CD14-positive monocyte (primary cell): ENCODE data around the gene UGT2B7. TPM values are rescaled to one million over a fixed set of nuclear protein-coding genes. Genes with fewer than 3 reads are reported as not detected.

Source experiments
- DNase-seq, 3 donors: peaks; one replicate each; pipeline ENCODE4 v3.0.0-alpha.2; 2011 to 2022
- H2AFZ ChIP-seq: 2 replicates; pipeline ENCODE4 v1.6.0; 2012; ENCODE audit warnings: mild to moderate bottlenecking, low read depth, low read length, inconsistent platforms; ENCODE audit not compliant: insufficient read depth, poor library complexity, severe bottlenecking
- H3K27ac ChIP-seq, 2 donors: 1 replicate in 1 of 2; 2 replicates in 1 of 2; pipeline ENCODE4 v1.5.1; 2012 to 2013; ENCODE audit warnings: low read length in 2 of 2, control low read depth in 1 of 2, inconsistent platforms in 1 of 2, low read depth in 1 of 2, mild to moderate bottlenecking in 1 of 2
- H3K27me3 ChIP-seq, 2 donors: one replicate each; pipeline versions ENCODE4 v1.6.0 to v1.6.1; 2011 to 2013; ENCODE audit warnings: low read length in 2 of 2; ENCODE audit not compliant: control insufficient read depth in 2 of 2, insufficient read depth in 2 of 2
- H3K36me3 ChIP-seq, 2 donors: replicated peaks in 1 of 2; 1 replicate in 1 of 2; 2 replicates in 1 of 2; pipeline versions ENCODE4 v1.5.1 to v1.6.1; 2012 to 2013; ENCODE audit warnings: low read length in 2 of 2, control low read depth in 1 of 2, inconsistent platforms in 1 of 2, mild to moderate bottlenecking in 1 of 2; ENCODE audit not compliant: insufficient read depth in 2 of 2, control insufficient read depth in 1 of 2
- H3K4me1 ChIP-seq, 2 donors: 1 replicate in 1 of 2; 2 replicates in 1 of 2; pipeline versions ENCODE4 v1.5.1 to v1.6.1; 2012 to 2013; ENCODE audit warnings: low read length in 2 of 2, control low read depth in 1 of 2, inconsistent platforms in 1 of 2, mild to moderate bottlenecking in 1 of 2, moderate library complexity in 1 of 2; ENCODE audit not compliant: insufficient read depth in 2 of 2, control insufficient read depth in 1 of 2
- H3K4me2 ChIP-seq: replicated peaks from 2 replicates; pipeline ENCODE3; 2012; ENCODE audit warnings: low read length, moderate library complexity, mild to moderate bottlenecking; ENCODE audit not compliant: poor library complexity, severe bottlenecking; ENCODE audit errors: extremely low read depth
- H3K4me3 ChIP-seq, 3 experiments: fragments of 200-600 bp in 1 of 3; sonication (generic) in 1 of 3; replicated peaks in 1 of 3; 1 replicate in 2 of 3; 2 replicates in 1 of 3; pipeline ENCODE4 v1.5.1; 2011 to 2013; ENCODE audit warnings: low read length in 3 of 3, mild to moderate bottlenecking in 3 of 3, control low read depth in 2 of 3, low read depth in 2 of 3, inconsistent platforms in 1 of 3, moderate library complexity in 1 of 3
- H3K79me2 ChIP-seq: 2 replicates; pipeline ENCODE4 v1.6.0; 2012; ENCODE audit warnings: mild to moderate bottlenecking, control low read depth, inconsistent platforms, low read length, moderate library complexity; ENCODE audit not compliant: insufficient read depth
- H3K9ac ChIP-seq: 2 replicates; pipeline ENCODE4 v1.6.0; 2017; ENCODE audit warnings: low read length, mild to moderate bottlenecking; ENCODE audit not compliant: insufficient read depth, poor library complexity, severe bottlenecking
- H3K9me3 ChIP-seq, 2 donors: replicated peaks in 1 of 2; 1 replicate in 1 of 2; 2 replicates in 1 of 2; pipeline versions ENCODE4 v1.5.1 to v1.6.1; 2012 to 2013; ENCODE audit warnings: low read length in 2 of 2, control low read depth in 1 of 2; ENCODE audit not compliant: control insufficient read depth in 1 of 2, insufficient read depth in 1 of 2
- H4K20me1 ChIP-seq: 2 replicates; pipeline ENCODE4 v1.6.0; 2012; ENCODE audit warnings: mild to moderate bottlenecking, low read length, control low read depth, moderate library complexity; ENCODE audit not compliant: insufficient read depth
- H3K27ac Mint-ChIP-seq, 7 donors: one replicate each; pipeline ENCODE4 v1.8.0; 2020; ENCODE audit warnings: mild to moderate bottlenecking in 7 of 7, mixed read lengths in 7 of 7, moderate library complexity in 6 of 7, inconsistent platforms in 2 of 7
- H3K27me3 Mint-ChIP-seq, 3 donors: one replicate each; pipeline ENCODE4 v1.8.0; 2021 to 2022; ENCODE audit warnings: low read depth in 3 of 3, mild to moderate bottlenecking in 3 of 3, mixed read lengths in 3 of 3, moderate library complexity in 3 of 3, inconsistent platforms in 1 of 3
- H3K36me3 Mint-ChIP-seq, 2 donors: one replicate each; pipeline ENCODE4 v1.8.0; 2020; ENCODE audit warnings: mixed read lengths in 2 of 2, inconsistent platforms in 1 of 2, mild to moderate bottlenecking in 1 of 2
- H3K4me1 Mint-ChIP-seq: one replicate; pipeline ENCODE4 v1.8.0; 2020; ENCODE audit warnings: mild to moderate bottlenecking, mixed read lengths
- H3K4me3 Mint-ChIP-seq, 2 donors: one replicate each; pipeline ENCODE4 v1.8.0; 2020; ENCODE audit warnings: mild to moderate bottlenecking in 2 of 2, mixed read lengths in 2 of 2, moderate library complexity in 1 of 2
- H3K9me3 Mint-ChIP-seq, 7 donors: one replicate each; pipeline ENCODE4 v1.8.0; 2020 to 2022; ENCODE audit warnings: mixed read lengths in 7 of 7, mild to moderate bottlenecking in 6 of 7, moderate library complexity in 6 of 7, inconsistent platforms in 2 of 7
- WGBS: methylation state at CpG from one replicate; pipeline ENCODE4 v1.1.5; 2013; ENCODE audit warnings: missing lambda C conversion rate; ENCODE audit not compliant: insufficient coverage; 5-methylcytosine and 5-hydroxymethylcytosine counted together
- intact Hi-C, 2 donors: fragments of 100-400 bp; cut with micrococcal nuclease; formaldehyde crosslinking; loops; one replicate each; pipeline versions ENCODE4 v1.15.0 to v1.15.1; 2023
- polyA plus RNA-seq, 3 donors: library from polyadenylated mRNA; depleted of rRNA in 1 of 3; unstranded in 2 of 3; stranded (reverse) in 1 of 3; fragments of 300-500 nt in 2 of 3; fragments of >200 nt in 1 of 3; fragmentation: Illumina TruSeq in 2 of 3; gene quantifications; 1 replicate in 2 of 3; 2 replicates in 1 of 3; pipeline ENCODE4 v1.2.3, GENCODE V29; 2012 to 2021
- TF ChIP-seq, protein P1 (sequence below): fragments of 200-600 bp; IDR thresholded peaks from one replicate; pipeline ENCODE4 v1.8.0; 2022; ENCODE audit warnings: antibody characterized with exemption, mild to moderate bottlenecking

The UGT2B7 gene
- polyA plus RNA-seq, 3 donors: not detected

- H3K27ac Mint-ChIP-seq: no peak overlapping the region
- TF ChIP-seq, protein P1, sequence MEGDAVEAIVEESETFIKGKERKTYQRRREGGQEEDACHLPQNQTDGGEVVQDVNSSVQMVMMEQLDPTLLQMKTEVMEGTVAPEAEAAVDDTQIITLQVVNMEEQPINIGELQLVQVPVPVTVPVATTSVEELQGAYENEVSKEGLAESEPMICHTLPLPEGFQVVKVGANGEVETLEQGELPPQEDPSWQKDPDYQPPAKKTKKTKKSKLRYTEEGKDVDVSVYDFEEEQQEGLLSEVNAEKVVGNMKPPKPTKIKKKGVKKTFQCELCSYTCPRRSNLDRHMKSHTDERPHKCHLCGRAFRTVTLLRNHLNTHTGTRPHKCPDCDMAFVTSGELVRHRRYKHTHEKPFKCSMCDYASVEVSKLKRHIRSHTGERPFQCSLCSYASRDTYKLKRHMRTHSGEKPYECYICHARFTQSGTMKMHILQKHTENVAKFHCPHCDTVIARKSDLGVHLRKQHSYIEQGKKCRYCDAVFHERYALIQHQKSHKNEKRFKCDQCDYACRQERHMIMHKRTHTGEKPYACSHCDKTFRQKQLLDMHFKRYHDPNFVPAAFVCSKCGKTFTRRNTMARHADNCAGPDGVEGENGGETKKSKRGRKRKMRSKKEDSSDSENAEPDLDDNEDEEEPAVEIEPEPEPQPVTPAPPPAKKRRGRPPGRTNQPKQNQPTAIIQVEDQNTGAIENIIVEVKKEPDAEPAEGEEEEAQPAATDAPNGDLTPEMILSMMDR: no peak
- no peaks in the 10 kb centered on the region for H4K20me1 ChIP-seq
- no peak overlapping the region for H2AFZ ChIP-seq
- H3K27me3 ChIP-seq: no peaks in the 10 kb centered on the region
- no peaks in the 10 kb centered on the region for H3K36me3 ChIP-seq
- H3K79me2 ChIP-seq: no peaks in the 10 kb centered on the region
- peaks cover 0 to 6% (median 0%) of the 10 kb centered on the region in 7 donors for H3K9me3 Mint-ChIP-seq
- intact Hi-C loops: no loop called here
- no peak overlapping the region for H3K9ac ChIP-seq
- H3K36me3 Mint-ChIP-seq: no peaks in the 10 kb centered on the region
- H3K9me3 ChIP-seq: no peaks in the 10 kb centered on the region
- no peak overlapping the region for H3K27ac ChIP-seq
- H3K4me1 ChIP-seq: no peaks in the 10 kb centered on the region
- H3K4me2 ChIP-seq: no peak overlapping the region
- 88% methylated on average over 2 of the region's 3 CpGs for WGBS
- no peak for DNase-seq
- peaks cover 0 to 5% (median 2%) of the 10 kb centered on the region in 3 donors for H3K27me3 Mint-ChIP-seq
- H3K4me3 Mint-ChIP-seq: no peak overlapping the region
- no peaks in the 10 kb centered on the region for H3K4me1 Mint-ChIP-seq
- no peak overlapping the region for H3K4me3 ChIP-seq
Observed at GRCh38 chr4:69064391-69064790, 31.9 kb upstream of the UGT2B7 start.

DNA sequence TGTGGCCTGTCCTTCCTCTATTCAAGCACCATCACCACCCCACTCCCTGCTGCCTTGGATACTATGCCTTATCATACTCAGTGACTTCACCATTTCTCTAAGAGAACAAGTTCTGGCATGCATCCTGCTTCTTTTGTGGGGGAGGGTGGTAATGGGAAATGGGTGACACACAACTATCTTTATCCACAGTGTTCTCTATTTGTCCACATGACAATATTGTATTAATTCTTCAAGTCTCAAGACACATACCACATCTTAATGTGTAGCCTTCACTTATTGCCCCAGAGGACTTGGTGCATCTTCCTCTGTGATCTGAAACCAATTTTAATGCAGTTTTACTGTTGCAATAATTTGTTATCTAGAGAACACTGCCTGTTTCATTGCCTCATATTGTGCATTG, 29.3 kb upstream of the UGT2B7 start:
- H3K27me3 ChIP-seq: no peaks in the 10 kb centered on the region
- TF ChIP-seq, protein P1: no peak
- intact Hi-C loops: no loop called here
- no peak overlapping the region for H2AFZ ChIP-seq
- H3K4me1 ChIP-seq: no peaks in the 10 kb centered on the region
- Mint-ChIP-seq H3K36me3 (no peaks in the 10 kb centered on the region), H3K4me3 (no peak overlapping the region), H3K27ac (no peak overlapping the region), H3K27me3 (peaks cover 0 to 3% (median 0%) of the 10 kb centered on the region in 3 donors), H3K9me3 (peaks cover 0 to 6% (median 0%) of the 10 kb centered on the region in 7 donors), H3K4me1 (no peaks in the 10 kb centered on the region)
- DNase-seq: no peak
- H4K20me1 ChIP-seq: no peaks in the 10 kb centered on the region
- H3K9ac ChIP-seq: no peak overlapping the region
- no peaks in the 10 kb centered on the region for H3K79me2 ChIP-seq
- no peak overlapping the region for H3K4me2 ChIP-seq
- no peaks in the 10 kb centered on the region for H3K9me3 ChIP-seq
- H3K36me3 ChIP-seq: no peaks in the 10 kb centered on the region
- no peak overlapping the region for H3K4me3 ChIP-seq
- H3K27ac ChIP-seq: no peak overlapping the region
